ENCODE data around the gene IL17F.
A peak's percentile ranks its signal among the peaks of the same experiment; 100 is the strongest.
"Not testable (repeated sequence)": the region's sequence is repeated elsewhere in the genome, so short reads cannot be mapped to it uniquely, and the experiment has no call there.

The IL17F gene

GRCh38 chr6:52243282-52243893, 912 bp downstream of the IL17F start:
- DNase-seq = no peak

- no peak for DNase-seq
Observed at GRCh38 chr6:52241819-52242218, 2.5 kb downstream of the IL17F start.

GRCh38 chr6:52233975-52234823, 10.1 kb downstream of the IL17F start:
- DNase-seq = peak; percentile 10

GRCh38 chr6:52233005-52233404, 11.3 kb downstream of the IL17F start:
- DNase-seq = no peak

GRCh38 chr6:52231406-52232127, 12.7 kb downstream of the IL17F start:
- no peak for DNase-seq

GRCh38 chr6:52230685-52231084, 13.6 kb downstream of the IL17F start:
- DNase-seq = no peak

GRCh38 chr6:52227495-52227894, 16.8 kb downstream of the IL17F start:
- DNase-seq = no peak

GRCh38 chr6:52221302-52221701, 23.0 kb downstream of the IL17F start:
- DNase-seq = no peak

GRCh38 chr6:52217761-52218160, 26.5 kb downstream of the IL17F start:
- DNase-seq = no peak

GRCh38 chr6:52216932-52217575, 27.2 kb downstream of the IL17F start:
- no peak for DNase-seq

- no peak for DNase-seq
Observed at GRCh38 chr6:52215787-52216186, 28.5 kb downstream of the IL17F start.

- DNase-seq = no peak
Observed at GRCh38 chr6:52213127-52213526, 31.2 kb downstream of the IL17F start.

GRCh38 chr6:52210227-52210626, 34.1 kb downstream of the IL17F start:
- no peak for DNase-seq

- no peak for DNase-seq
Observed at GRCh38 chr6:52209770-52210169, 34.5 kb downstream of the IL17F start.

GRCh38 chr6:52208612-52209011, 35.7 kb downstream of the IL17F start:
- DNase-seq = no peak

- no peak for DNase-seq
Observed at GRCh38 chr6:52207066-52207465, 37.2 kb downstream of the IL17F start.

GRCh38 chr6:52201493-52201892, 42.8 kb downstream of the IL17F start:
- DNase-seq = no peak

GRCh38 chr6:52201046-52201445, 43.3 kb downstream of the IL17F start:
- DNase-seq = no peak

GRCh38 chr6:52200088-52200487, 44.2 kb downstream of the IL17F start:
- DNase-seq = not testable (repeated sequence)

- DNase-seq = no peak
Observed at GRCh38 chr6:52195886-52196285, 48.4 kb downstream of the IL17F start.

GRCh38 chr6:52191824-52192223, 52.5 kb downstream of the IL17F start:
- no peak for DNase-seq

GRCh38 chr6:52190409-52190808, 53.9 kb downstream of the IL17F start:
- no peak for DNase-seq

- no peak for DNase-seq
Observed at GRCh38 chr6:52189974-52190373, 54.3 kb downstream of the IL17F start.

Data from NCI-H510A (cell line).